GM18498 (cell line): ENCODE measurements around the gene MGAT3.
A peak's percentile ranks its signal among the peaks of the same experiment; 100 is the strongest.
"Not testable (repeated sequence)": the region's sequence is repeated elsewhere in the genome, so short reads cannot be mapped to it uniquely, and the experiment has no call there.

Experiments
- ATAC-seq: cut with Tn5 transposase; IDR thresholded peaks from one replicate; pipeline ENCODE4 v1.9.1; 2021; ENCODE audit warnings: mild to moderate bottlenecking, moderate library complexity; ENCODE audit not compliant: unreplicated experiment

MGAT3 gene

GRCh38 chr22:39508393-39508792 lies 51.6 kb downstream of the MGAT3 start:
- no peak for ATAC-seq

GRCh38 chr22:39510529-39511149 lies 53.8 kb downstream of the MGAT3 start:
- ATAC-seq, result no peak

GRCh38 chr22:39511226-39511625 lies 54.4 kb downstream of the MGAT3 start:
- no peak for ATAC-seq

GRCh38 chr22:39512026-39512425 lies 55.2 kb downstream of the MGAT3 start:
- ATAC-seq, result no peak

GRCh38 chr22:39513791-39514190 lies 57.0 kb downstream of the MGAT3 start:
- ATAC-seq, result no peak

GRCh38 chr22:39514373-39514973 lies 57.7 kb downstream of the MGAT3 start:
- no peak for ATAC-seq

- ATAC-seq, result no peak
These were observed 58.6 kb downstream of the MGAT3 start for GRCh38 chr22:39515266-39516050.

GRCh38 chr22:39517470-39517869 lies 60.7 kb downstream of the MGAT3 start:
- ATAC-seq, result no peak

GRCh38 chr22:39518144-39518786 lies 61.5 kb downstream of the MGAT3 start:
- no peak for ATAC-seq

GRCh38 chr22:39518996-39519680 lies 62.3 kb downstream of the MGAT3 start:
- ATAC-seq, result no peak

- peak; percentile 74 for ATAC-seq
These were observed 62.9 kb downstream of the MGAT3 start for GRCh38 chr22:39519681-39520225.

- peak; percentile 51 for ATAC-seq
These were observed 63.7 kb downstream of the MGAT3 start, which contains the start of gene ATF4 for GRCh38 chr22:39520226-39521105. ATF4 (plus strand) TSS chr22:39520562; CDS start chr22:39521446, 884 bp downstream.

- not testable (repeated sequence) for ATAC-seq
These were observed 64.5 kb downstream of the MGAT3 start for GRCh38 chr22:39521106-39521885.

- not testable (repeated sequence) for ATAC-seq
These were observed 65.3 kb downstream of the MGAT3 start for GRCh38 chr22:39522091-39522490.

- no peak for ATAC-seq
These were observed 65.9 kb downstream of the MGAT3 start for GRCh38 chr22:39522567-39523300.

- no peak for ATAC-seq
These were observed 67.4 kb downstream of the MGAT3 start for GRCh38 chr22:39524089-39524752.
